Breast epithelium (tissue), 4 donors: ENCODE results near the gene SLC2A13. TPM values are rescaled to one million over a fixed set of nuclear protein-coding genes. Genes with fewer than 3 reads are reported as not detected.

Source experiments
- DNase-seq, 2 donors: peaks; one replicate each; pipeline ENCODE4 v3.0.0-alpha.2; 2019; ENCODE audit warnings: low spot score in 2 of 2
- H3K27ac ChIP-seq, 2 donors: fragments of 200-600 bp; sonication (generic) in 1 of 2; one replicate each; pipeline ENCODE4 v1.5.1; 2016 to 2019; ENCODE audit warnings: mild to moderate bottlenecking in 1 of 2
- H3K27me3 ChIP-seq, 2 donors: fragments of 200-600 bp; sonication (generic) in 1 of 2; one replicate each; pipeline versions ENCODE4 v1.5.1 to v1.6.0; 2017 to 2019; ENCODE audit warnings: control low read depth in 1 of 2, mild to moderate bottlenecking in 1 of 2
- H3K36me3 ChIP-seq: fragments of 200-600 bp; one replicate; pipeline ENCODE4 v1.5.1; 2019
- H3K4me1 ChIP-seq, 2 donors: fragments of 200-600 bp; sonication (generic); one replicate each; pipeline ENCODE4 v1.5.1; 2016 to 2019; ENCODE audit warnings: control low read depth in 1 of 2
- H3K4me3 ChIP-seq, 3 donors: fragments of 200-600 bp; sonication (generic); 1 replicate in 2 of 3; 2 replicates in 1 of 3; pipeline ENCODE4 v1.5.1; 2016 to 2019; ENCODE audit warnings: mild to moderate bottlenecking in 3 of 3, moderate library complexity in 2 of 3
- H3K9me3 ChIP-seq, 2 donors: fragments of 200-600 bp; sonication (generic) in 1 of 2; one replicate each; pipeline ENCODE4 v1.5.1; 2016 to 2019; ENCODE audit warnings: control low read depth in 1 of 2
- CTCF ChIP-seq, 3 donors: fragments of 450-650 bp; IDR thresholded peaks; one replicate each; pipeline ENCODE4 v1.5.1; 2016 to 2017; ENCODE audit warnings: antibody characterized with exemption in 3 of 3, mild to moderate bottlenecking in 3 of 3, moderate library complexity in 3 of 3
- POLR2A ChIP-seq: fragments of 450-650 bp; IDR thresholded peaks from one replicate; pipeline ENCODE4 v1.6.1; 2016; ENCODE audit warnings: antibody characterized with exemption, mild to moderate bottlenecking, moderate library complexity
- POLR2AphosphoS5 ChIP-seq, 3 donors: sonication (generic); formaldehyde crosslinking; IDR thresholded peaks; one replicate each; pipeline ENCODE4 v1.6.1; 2017; ENCODE audit warnings: antibody characterized with exemption in 3 of 3
- intact Hi-C: fragments of 100-400 bp; cut with DNase I; formaldehyde crosslinking; loops from one replicate; pipeline ENCODE4 v1.15.1; 2023; ENCODE audit warnings: low total_unique reads
- total RNA-seq, 3 donors: library from RNA; depleted of rRNA; stranded (reverse); fragments of >200 nt; gene quantifications; one replicate each; pipeline ENCODE4 v1.1.0, GENCODE V29; 2016

SLC2A13 gene
- total RNA-seq, 3 donors from 2014 or later, result 17.1 to 32.2 (median 22.0) TPM

GRCh38 chr12:40138526-40138925 lies 32.6 kb upstream of the SLC2A13 start:
- DNase-seq, result no peak
- H3K9me3 ChIP-seq, result no peaks in the 10 kb centered on the region
- H3K27me3 ChIP-seq, result no peaks in the 10 kb centered on the region
- no peak overlapping the region for H3K27ac ChIP-seq
- no peak for TF ChIP-seq POLR2AphosphoS5 (IDR thresholded peaks at IDR 0.05)
- TF ChIP-seq POLR2A, result no peak
- TF ChIP-seq CTCF (IDR thresholded peaks at IDR 0.05), result no peak
- no peak overlapping the region for H3K4me3 ChIP-seq
- intact Hi-C loops, result no loop called here
- H3K4me1 ChIP-seq, result no peaks in the 10 kb centered on the region
- H3K36me3 ChIP-seq, result no peaks in the 10 kb centered on the region

- H3K4me1 ChIP-seq, result no peaks in the 10 kb centered on the region
- TF ChIP-seq POLR2A (no peak), POLR2AphosphoS5 (IDR thresholded peaks at IDR 0.05) (no peak), CTCF (IDR thresholded peaks at IDR 0.05) (no peak)
- H3K27me3 ChIP-seq, result no peaks in the 10 kb centered on the region
- DNase-seq, result no peak
- intact Hi-C loops, result no loop called here
- no peak overlapping the region for H3K27ac ChIP-seq
- H3K4me3 ChIP-seq, result no peak overlapping the region
- H3K36me3 ChIP-seq, result no peaks in the 10 kb centered on the region
- H3K9me3 ChIP-seq, result no peaks in the 10 kb centered on the region
Observed at GRCh38 chr12:40137252-40137651, 31.4 kb upstream of the SLC2A13 start.

DNA sequence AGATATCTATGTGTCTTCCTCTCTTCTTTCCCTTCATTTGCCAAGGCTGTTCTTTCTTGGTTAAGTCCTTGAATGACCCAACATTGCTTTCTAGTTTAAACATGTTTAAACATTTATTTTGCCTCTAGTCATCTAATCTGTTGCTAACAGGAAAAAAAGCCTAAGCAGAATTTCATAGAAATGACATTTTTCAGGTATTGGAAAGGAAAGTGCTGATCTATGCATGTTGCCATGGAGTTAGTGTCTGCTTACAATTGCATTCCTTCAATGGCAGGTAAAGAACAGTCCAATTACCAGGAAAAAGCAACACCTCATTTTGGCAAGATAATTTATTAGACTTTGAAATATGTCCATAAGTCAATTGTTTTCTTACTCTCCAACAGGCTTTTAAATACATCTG lies 21.5 kb upstream of the SLC2A13 start:
- no peak for TF ChIP-seq CTCF (IDR thresholded peaks at IDR 0.05)
- TF ChIP-seq POLR2A, result no peak
- no peak for TF ChIP-seq POLR2AphosphoS5 (IDR thresholded peaks at IDR 0.05)
- H3K4me3 ChIP-seq, result no peak overlapping the region
- H3K27ac ChIP-seq, result no peak overlapping the region
- no peaks in the 10 kb centered on the region for H3K27me3 ChIP-seq
- no peak for DNase-seq
- H3K9me3 ChIP-seq, result no peaks in the 10 kb centered on the region
- intact Hi-C loops, result no loop called here
- no peaks in the 10 kb centered on the region for H3K4me1 ChIP-seq
- no peaks in the 10 kb centered on the region for H3K36me3 ChIP-seq

GRCh38 chr12:40123496-40123895 lies 17.6 kb upstream of the SLC2A13 start:
- Histone ChIP-seq H3K36me3 (no peaks in the 10 kb centered on the region), H3K4me1 (no peaks in the 10 kb centered on the region), H3K4me3 (no peak overlapping the region), H3K9me3 (no peaks in the 10 kb centered on the region), H3K27ac (no peak overlapping the region), H3K27me3 (no peaks in the 10 kb centered on the region)
- TF ChIP-seq POLR2AphosphoS5 (IDR thresholded peaks at IDR 0.05) (no peak), POLR2A (no peak), CTCF (IDR thresholded peaks at IDR 0.05) (no peak)
- intact Hi-C loops, result no loop called here
- DNase-seq, result no peak

- Histone ChIP-seq H3K9me3 (no peaks in the 10 kb centered on the region), H3K4me3 (no peak overlapping the region), H3K36me3 (no peaks in the 10 kb centered on the region), H3K27ac (no peak overlapping the region), H3K27me3 (no peaks in the 10 kb centered on the region), H3K4me1 (no peaks in the 10 kb centered on the region)
- DNase-seq, result no peak
- intact Hi-C loops, result no loop called here
- no peak for TF ChIP-seq CTCF (IDR thresholded peaks at IDR 0.05)
- no peak for TF ChIP-seq POLR2AphosphoS5 (IDR thresholded peaks at IDR 0.05)
- TF ChIP-seq POLR2A, result no peak
Observed at GRCh38 chr12:40122842-40123241, 17.0 kb upstream of the SLC2A13 start.
